HCT116 (cell line): ENCODE measurements around the gene TAPBPL. TPM values are rescaled to one million over a fixed set of nuclear protein-coding genes. Genes with fewer than 3 reads are reported as not detected.

Source experiments
- ATAC-seq: fragments of 200-7000 bp; cut with Tn5 transposase; 2 replicates; pipeline ENCODE4 v1.9.1; 2020; ENCODE audit warnings: mild to moderate bottlenecking, moderate library complexity
- BruUV-seq: library from RNA; stranded (reverse); fragments of 400-500 nt; replicated peaks from 2 replicates; lab custom pipeline; 2021; lab: Mats Ljungman, UMichigan
- CTCF ChIA-PET: fragments of 300-600 bp; sonication (Branson Sonifier 250); formaldehyde crosslinking; loops from one replicate; lab custom pipeline; 2021; ENCODE audit warnings: antibody characterized with exemption; lab: Charles Lee
- POLR2A ChIA-PET: fragments of 300-600, 350-600 bp; sonication (Branson Sonifier 250); formaldehyde crosslinking; loops from one replicate; lab custom pipeline; 2021; ENCODE audit warnings: antibody characterized with exemption; lab: Charles Lee
- RAD21 ChIA-PET, 2 experiments: fragments of 300-600 bp; sonication (Branson Sonifier 250); formaldehyde crosslinking; loops; one replicate each; lab custom pipeline; 2023; ENCODE audit warnings: low total read pairs in 2 of 2; ENCODE audit not compliant: uncharacterized antibody in 2 of 2, unreplicated experiment in 2 of 2, low non-redundant PET in 1 of 2; lab: Charles Lee
- DNase-seq: peaks from one replicate; pipeline ENCODE4 v3.0.0-alpha.2; 2010; ENCODE audit warnings: low read depth, low spot score
- H2AFZ ChIP-seq: fragments of 200-600 bp; shearing (Covaris generic), sonication (generic); 2 replicates; pipeline ENCODE4 v1.6.1; 2017; ENCODE audit warnings: low read depth, mixed run types, mixed read lengths, antibody characterized with exemption, low read length; ENCODE audit not compliant: poor library complexity, severe bottlenecking
- H3K27ac ChIP-seq: 2 replicates; pipeline ENCODE4 v1.5.1; 2012; ENCODE audit warnings: low read depth, low read length
- H3K27me3 ChIP-seq: fragments of 200-600 bp; sonication (generic); 2 replicates; pipeline ENCODE4 v1.6.1; 2016; ENCODE audit warnings: mixed run types, low read length, mixed read lengths; ENCODE audit not compliant: insufficient read depth
- H3K36me3 ChIP-seq, 2 experiments: fragments of 200-500 bp in 1 of 2; fragments of 200-600 bp in 1 of 2; sonication (Bioruptor generic) in 1 of 2; sonication (generic) in 1 of 2; 2 replicates each; pipeline versions ENCODE4 v1.5.1 to v1.6.1; 2014 to 2016; ENCODE audit warnings: low read length in 2 of 2, inconsistent platforms in 1 of 2, mixed read lengths in 1 of 2, mixed run types in 1 of 2; ENCODE audit not compliant: insufficient read depth in 2 of 2, control insufficient read depth in 1 of 2
- H3K4me1 ChIP-seq, 2 experiments: fragments of 200-600 bp in 1 of 2; sonication (generic) in 1 of 2; 2 replicates each; pipeline versions ENCODE4 v1.5.1 to v1.6.1; 2012 to 2017; ENCODE audit warnings: low read length in 2 of 2, inconsistent platforms in 1 of 2, mild to moderate bottlenecking in 1 of 2, mixed read lengths in 1 of 2, mixed run types in 1 of 2, moderate library complexity in 1 of 2; ENCODE audit not compliant: insufficient read depth in 2 of 2, control insufficient read depth in 1 of 2
- H3K4me2 ChIP-seq: fragments of 200-600 bp; sonication (generic); 2 replicates; pipeline ENCODE4 v1.6.1; 2017; ENCODE audit warnings: mixed run types, low read length, mixed read lengths
- H3K4me3 ChIP-seq, 2 experiments: fragments of 200-600 bp in 1 of 2; sonication (generic) in 1 of 2; replicated peaks in 1 of 2; 2 replicates each; pipeline ENCODE4 v1.5.1; 2011 to 2016; ENCODE audit warnings: low read length in 2 of 2, control low read depth in 1 of 2, low read depth in 1 of 2, mild to moderate bottlenecking in 1 of 2, mixed read lengths in 1 of 2, mixed run types in 1 of 2
- H3K79me2 ChIP-seq: fragments of 200-600 bp; sonication (generic); 2 replicates; pipeline ENCODE4 v1.6.1; 2017; ENCODE audit warnings: mild to moderate bottlenecking, mixed run types, low read length, moderate library complexity, mixed read lengths; ENCODE audit not compliant: insufficient read depth
- H3K9ac ChIP-seq: fragments of 200-600 bp; sonication (generic); 2 replicates; pipeline ENCODE4 v1.6.1; 2016; ENCODE audit warnings: low read length, mixed read lengths
- H3K9me2 ChIP-seq: fragments of 200-600 bp; sonication (generic), shearing (Covaris generic); 2 replicates; pipeline ENCODE4 v1.6.1; 2017; ENCODE audit warnings: mixed run types, mild to moderate bottlenecking, moderate library complexity; ENCODE audit not compliant: insufficient read depth
- H3K9me3 ChIP-seq, 2 experiments: fragments of 200-500 bp in 1 of 2; fragments of 200-600 bp in 1 of 2; sonication (Bioruptor generic) in 1 of 2; sonication (generic) in 1 of 2; 2 replicates each; pipeline ENCODE4 v1.6.1; 2014 to 2017; ENCODE audit warnings: low read length in 2 of 2, mixed read lengths in 2 of 2, inconsistent platforms in 1 of 2, low read depth in 1 of 2, mild to moderate bottlenecking in 1 of 2, mixed run types in 1 of 2, moderate library complexity in 1 of 2; ENCODE audit not compliant: control insufficient read depth in 1 of 2, insufficient read depth in 1 of 2
- H4K20me1 ChIP-seq: fragments of 200-600 bp; sonication (generic), shearing (Covaris generic); 2 replicates; pipeline ENCODE4 v1.6.1; 2017; ENCODE audit warnings: mixed run types, mild to moderate bottlenecking, moderate library complexity; ENCODE audit not compliant: insufficient read depth
- ATF3 ChIP-seq: IDR thresholded peaks from 2 replicates; pipeline ENCODE4 v1.6.1; 2012
- CBX3 ChIP-seq: IDR thresholded peaks from 2 replicates; pipeline ENCODE4 v1.6.1; 2012; ENCODE audit warnings: low read depth
- CEBPB ChIP-seq: IDR thresholded peaks from 2 replicates; pipeline ENCODE4 v1.6.1; 2012; ENCODE audit warnings: low read depth
- EGR1 ChIP-seq: IDR thresholded peaks from 2 replicates; pipeline ENCODE4 v1.6.1; 2012; ENCODE audit warnings: low read depth
- ELF1 ChIP-seq: IDR thresholded peaks from 2 replicates; pipeline ENCODE4 v1.6.1; 2012; ENCODE audit warnings: low read depth, borderline replicate concordance
- EZH2 ChIP-seq: fragments of 200-600 bp; sonication (generic); IDR thresholded peaks from 2 replicates; pipeline ENCODE4 v1.6.1; 2017; ENCODE audit warnings: antibody characterized with exemption, mixed run types
- FOSL1 ChIP-seq: IDR thresholded peaks from 2 replicates; pipeline ENCODE4 v1.6.1; 2012; ENCODE audit warnings: low read depth
- POLR2A ChIP-seq: IDR thresholded peaks from 2 replicates; pipeline ENCODE4 v1.7.0; 2011; ENCODE audit warnings: borderline replicate concordance; ENCODE audit not compliant: insufficient read depth, insufficient read length; ENCODE audit errors: extremely low read depth
- POLR2AphosphoS5 ChIP-seq: IDR thresholded peaks from 2 replicates; pipeline ENCODE4 v1.6.1; 2011; ENCODE audit warnings: mild to moderate bottlenecking, low read depth, low read length, moderate library complexity
- RAD21 ChIP-seq: IDR thresholded peaks from 2 replicates; pipeline ENCODE4 v1.6.1; 2012; ENCODE audit warnings: low read depth, mild to moderate bottlenecking
- SIN3A ChIP-seq: IDR thresholded peaks from 2 replicates; pipeline ENCODE4 v1.6.1; 2012; ENCODE audit warnings: low read depth
- SRF ChIP-seq: IDR thresholded peaks from 2 replicates; pipeline ENCODE4 v1.6.1; 2012; ENCODE audit warnings: low read depth
- TCF7L2 ChIP-seq: IDR thresholded peaks from 2 replicates; pipeline ENCODE4 v1.7.0; 2011; ENCODE audit warnings: borderline replicate concordance, inconsistent platforms; ENCODE audit not compliant: insufficient read depth, insufficient read length; ENCODE audit errors: extremely low read depth
- YY1 ChIP-seq: IDR thresholded peaks from 2 replicates; pipeline ENCODE4 v1.6.1; 2011; ENCODE audit warnings: low read length, low read depth, moderate library complexity, mild to moderate bottlenecking; ENCODE audit not compliant: insufficient replicate concordance; ENCODE audit errors: extremely low read depth
- intact Hi-C: fragments of 100-400 bp; cut with micrococcal nuclease; formaldehyde crosslinking; loops from 2 replicates; pipeline ENCODE4 v1.10.0; 2022
- total RNA-seq: library from RNA; stranded (reverse); gene quantifications from one replicate; pipeline ENCODE4 v1.2.1, GENCODE V29; 2021; ENCODE audit not compliant: unreplicated experiment
- TF ChIP-seq, protein P1 (sequence below): IDR thresholded peaks from 2 replicates; pipeline ENCODE4 v1.6.1; 2011; ENCODE audit warnings: mild to moderate bottlenecking, low read length, moderate library complexity; ENCODE audit not compliant: insufficient replicate concordance; ENCODE audit errors: extremely low read depth

The TAPBPL gene
- total RNA-seq, 1 experiment from 2014 or later, result 0.54 TPM

DNA sequence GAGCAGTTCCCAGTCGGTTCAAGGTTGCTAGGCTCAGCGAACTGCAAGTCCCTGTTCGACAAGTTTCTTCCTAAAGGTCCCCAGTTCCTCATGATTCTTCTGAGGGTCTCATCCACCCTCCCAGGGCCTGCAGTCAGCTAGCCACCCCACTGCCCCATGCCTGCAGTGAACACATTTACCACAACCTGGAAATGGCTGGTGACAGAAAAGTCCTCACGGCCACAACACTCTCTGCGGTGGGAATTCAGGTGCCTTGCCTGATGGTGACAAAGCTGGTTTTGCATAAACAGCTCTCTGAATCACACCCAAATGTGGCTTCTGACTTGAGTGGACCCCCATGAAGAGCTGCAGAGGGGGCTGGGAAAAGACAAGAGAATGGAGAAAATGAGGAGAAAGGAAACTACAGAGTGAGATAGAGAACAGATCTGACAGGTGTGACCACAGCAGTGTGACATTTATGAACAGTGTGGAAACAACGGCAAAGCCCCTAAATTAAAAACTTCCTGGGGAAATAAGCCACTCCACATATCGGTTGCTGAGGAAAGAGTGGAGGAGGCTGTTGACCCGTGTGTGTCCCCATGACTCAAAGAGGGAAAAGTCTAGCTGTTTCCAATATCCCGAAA, 8.4 kb upstream of the TAPBPL start:
- no peaks in the 10 kb centered on the region for H3K9me3 ChIP-seq
- H3K36me3 ChIP-seq, result no peaks in the 10 kb centered on the region
- BruUV-seq, result no TSS peak
- H3K27ac ChIP-seq, result no peak overlapping the region
- DNase-seq, result no peak
- ChIA-PET RAD21 (no interaction called here), POLR2A (interaction anchor here (1.3 kb wide), 1 partner anchor 27 kb away, joined by 4 read pairs; the partner anchor contains the start of gene VAMP1), CTCF (interaction anchor here (1.4 kb wide), 1 partner anchor 22 kb away, joined by 3 read pairs; no protein-coding TSS in a partner anchor)
- no peak for ATAC-seq
- H3K9ac ChIP-seq, result no peak overlapping the region
- no peaks in the 10 kb centered on the region for H3K9me2 ChIP-seq
- no peak overlapping the region for H2AFZ ChIP-seq
- TF ChIP-seq POLR2AphosphoS5, result no peak
- no peak for TF ChIP-seq EGR1
- no peak for TF ChIP-seq RAD21
- no peaks in the 10 kb centered on the region for H3K27me3 ChIP-seq
- no peak overlapping the region for H3K4me3 ChIP-seq
- H3K79me2 ChIP-seq, result no peaks in the 10 kb centered on the region
- no peaks in the 10 kb centered on the region for H3K4me1 ChIP-seq
- intact Hi-C loops, result no loop called here
- H3K4me2 ChIP-seq, result no peak overlapping the region
- H4K20me1 ChIP-seq, result no peaks in the 10 kb centered on the region

DNA sequence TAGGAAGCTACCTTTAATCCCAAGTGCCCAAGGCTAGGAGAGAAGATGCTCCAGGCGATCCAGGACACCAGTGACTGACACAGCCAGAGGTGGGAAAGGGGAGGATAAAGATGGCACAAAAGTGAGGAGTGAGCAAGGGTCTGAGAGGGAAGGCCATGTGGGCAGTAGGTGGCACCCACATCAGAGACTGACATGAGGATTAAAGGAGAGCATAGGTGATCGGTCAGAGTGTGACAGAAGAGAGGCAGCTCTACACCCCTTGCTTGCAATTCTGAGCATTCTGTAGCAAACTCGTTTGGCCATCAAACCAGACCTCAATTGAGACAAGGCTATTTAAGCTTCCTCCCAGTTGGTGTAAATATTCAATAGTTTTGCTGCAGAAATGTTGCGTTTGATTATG, 7.8 kb upstream of the TAPBPL start:
- Histone ChIP-seq H3K27me3 (no peaks in the 10 kb centered on the region), H2AFZ (no peak overlapping the region), H3K4me3 (no peak overlapping the region), H3K4me1 (no peaks in the 10 kb centered on the region), H3K36me3 (no peaks in the 10 kb centered on the region), H3K9me2 (no peaks in the 10 kb centered on the region), H3K9me3 (no peaks in the 10 kb centered on the region), H4K20me1 (no peaks in the 10 kb centered on the region), H3K9ac (no peak overlapping the region), H3K27ac (no peak overlapping the region), H3K79me2 (no peaks in the 10 kb centered on the region), H3K4me2 (no peak overlapping the region)
- ChIA-PET RAD21 (no interaction called here), CTCF (interaction anchor here (1.4 kb wide), 1 partner anchor 21 kb away, joined by 3 read pairs; no protein-coding TSS in a partner anchor), POLR2A (interaction anchor here (1.3 kb wide), 1 partner anchor 27 kb away, joined by 4 read pairs; the partner anchor contains the start of gene VAMP1)
- TF ChIP-seq TCF7L2 (no peak), ELF1 (no peak), CBX3 (no peak), SIN3A (no peak), CEBPB (no peak), SRF (no peak), FOSL1 (no peak), YY1 (no peak), ATF3 (no peak), POLR2A (no peak), EZH2 (no peak)
- TF ChIP-seq, protein P1, sequence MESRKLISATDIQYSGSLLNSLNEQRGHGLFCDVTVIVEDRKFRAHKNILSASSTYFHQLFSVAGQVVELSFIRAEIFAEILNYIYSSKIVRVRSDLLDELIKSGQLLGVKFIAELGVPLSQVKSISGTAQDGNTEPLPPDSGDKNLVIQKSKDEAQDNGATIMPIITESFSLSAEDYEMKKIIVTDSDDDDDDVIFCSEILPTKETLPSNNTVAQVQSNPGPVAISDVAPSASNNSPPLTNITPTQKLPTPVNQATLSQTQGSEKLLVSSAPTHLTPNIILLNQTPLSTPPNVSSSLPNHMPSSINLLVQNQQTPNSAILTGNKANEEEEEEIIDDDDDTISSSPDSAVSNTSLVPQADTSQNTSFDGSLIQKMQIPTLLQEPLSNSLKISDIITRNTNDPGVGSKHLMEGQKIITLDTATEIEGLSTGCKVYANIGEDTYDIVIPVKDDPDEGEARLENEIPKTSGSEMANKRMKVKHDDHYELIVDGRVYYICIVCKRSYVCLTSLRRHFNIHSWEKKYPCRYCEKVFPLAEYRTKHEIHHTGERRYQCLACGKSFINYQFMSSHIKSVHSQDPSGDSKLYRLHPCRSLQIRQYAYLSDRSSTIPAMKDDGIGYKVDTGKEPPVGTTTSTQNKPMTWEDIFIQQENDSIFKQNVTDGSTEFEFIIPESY, result no peak
- DNase-seq (no peak), ATAC-seq (no peak)
- no TSS peak for BruUV-seq
- intact Hi-C loops, result no loop called here
